Stimulated activated CD8-positive, alpha-beta memory T cell treated with anti-CD3 and anti-CD28 coated beads, Interleukin-2, amount 100 ng/mL, for 1 hour (primary cell): ENCODE measurements around the gene STX4.
"Not testable (repeated sequence)": the region's sequence is repeated elsewhere in the genome, so short reads cannot be mapped to it uniquely, and the experiment has no call there.

ENCODE experiments used
- DNase-seq, 2 donors: peaks; one replicate each; pipeline ENCODE4 v3.0.0-alpha.2; 2020; ENCODE audit warnings: low read depth in 2 of 2

Gene STX4

DNA sequence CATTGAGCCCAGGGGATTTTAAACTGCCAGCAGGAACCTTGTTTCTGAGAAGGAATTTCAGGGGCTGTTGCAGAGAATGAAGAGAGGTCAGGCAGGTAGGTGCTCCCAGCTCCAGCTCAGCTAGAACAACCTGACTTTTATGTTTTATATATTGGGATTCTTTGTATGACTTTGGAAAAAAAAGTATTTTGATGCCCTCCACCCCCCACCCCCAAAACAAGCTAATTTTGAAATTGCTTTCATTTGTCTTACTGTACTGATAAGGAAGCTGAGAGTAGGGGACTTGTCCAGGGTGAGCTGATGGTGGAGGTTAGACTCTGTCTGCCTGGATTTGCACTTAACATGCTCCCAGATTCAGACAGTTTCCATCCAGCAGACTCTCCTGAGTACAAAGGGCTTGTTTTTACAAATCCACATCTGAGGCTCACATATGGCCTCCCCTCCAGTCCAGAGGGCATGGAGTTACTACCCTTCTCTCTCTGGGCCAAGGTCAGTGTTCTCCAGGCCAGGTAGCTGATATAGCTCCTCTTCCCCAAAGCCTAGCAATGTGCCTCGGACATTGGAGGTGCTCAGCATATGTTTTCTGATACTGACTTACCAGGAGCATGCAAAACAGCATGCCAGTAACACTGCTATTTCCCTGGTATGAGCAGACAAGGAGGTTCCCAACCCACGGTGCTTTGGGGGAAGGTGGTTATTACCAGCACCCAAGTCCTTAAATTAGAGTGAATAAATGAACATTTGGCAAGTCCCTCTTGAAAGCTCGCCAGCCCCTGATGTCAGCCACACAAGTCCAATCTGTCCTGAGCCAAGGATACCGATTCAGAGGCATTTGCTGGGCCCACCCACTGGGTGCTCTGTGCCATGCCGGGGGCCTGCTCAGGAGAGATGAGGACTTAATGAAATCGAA lies 34.3 kb upstream of the STX4 start:
- no peak for DNase-seq

DNA sequence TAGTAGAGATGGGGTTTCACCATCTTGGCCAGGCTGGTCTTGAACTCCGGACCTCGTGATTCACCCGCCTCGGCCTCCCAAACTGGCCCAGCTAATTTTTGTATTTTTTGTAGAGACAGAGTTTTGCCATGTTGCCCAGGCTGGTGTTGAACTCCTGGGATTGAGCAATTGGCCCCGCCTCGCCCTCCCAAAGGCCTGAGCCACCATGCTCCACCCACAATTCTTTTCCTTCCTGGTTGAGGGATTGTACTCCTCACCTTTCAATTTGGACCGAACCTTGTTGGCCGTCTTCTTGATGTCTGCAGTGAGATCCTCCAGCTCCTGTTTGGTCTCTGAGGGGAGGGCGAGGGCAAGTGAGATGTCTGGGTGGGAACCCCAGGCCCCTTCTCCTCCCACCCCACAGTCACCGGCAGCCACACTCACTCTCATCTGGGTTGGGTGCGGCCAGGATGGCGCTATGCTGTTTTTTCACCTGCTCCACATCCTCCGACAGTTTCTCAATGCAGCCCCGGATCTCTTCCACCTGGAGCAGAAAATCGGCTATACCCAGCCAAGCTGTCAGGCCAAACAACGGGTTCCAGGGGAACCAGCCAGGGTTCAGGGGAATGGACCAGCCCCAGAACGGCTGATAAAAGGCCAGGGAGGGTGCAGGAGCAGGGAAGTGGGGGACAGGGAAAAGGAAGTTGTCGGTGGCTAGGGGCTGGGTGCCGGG lies 32.5 kb upstream of the STX4 start:
- no peak for DNase-seq

DNA sequence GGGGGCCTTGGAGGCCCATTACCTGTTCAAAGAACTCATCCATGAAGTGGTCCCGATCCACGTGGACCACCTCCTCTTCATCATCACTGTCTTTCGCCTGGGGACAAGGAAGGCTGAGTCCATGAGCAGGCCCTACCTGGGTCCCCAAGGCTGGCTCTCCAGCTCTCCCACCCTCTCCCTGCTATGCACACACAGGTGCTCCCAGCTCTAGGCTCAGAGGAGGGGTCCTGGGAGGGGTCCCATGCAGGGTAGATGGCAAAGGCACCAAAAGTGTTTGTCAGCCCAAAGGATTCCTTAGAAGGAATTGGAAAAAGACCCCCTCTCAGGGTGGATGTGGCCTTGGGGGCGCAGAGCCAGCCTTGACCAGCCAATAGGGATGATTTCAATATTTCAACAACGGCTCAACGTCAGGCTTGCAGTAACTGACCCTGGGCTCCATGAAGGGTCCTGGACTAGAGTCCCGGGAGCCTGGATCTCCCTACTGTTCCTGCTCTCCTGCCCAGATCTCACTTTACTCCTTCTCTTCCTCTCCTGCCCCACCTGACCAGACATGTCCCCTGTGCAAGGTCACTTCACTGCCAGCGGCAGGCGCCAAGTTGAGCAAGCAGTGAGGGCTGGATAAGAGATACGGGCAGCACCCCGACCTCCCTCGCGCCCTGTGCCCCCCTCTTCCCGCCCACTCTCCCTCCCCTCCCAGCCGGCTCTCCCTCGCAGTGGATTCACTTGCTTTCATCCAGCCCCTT lies 31.7 kb upstream of the STX4 start:
- DNase-seq: no peak

GRCh38 chr16:31002250-31002700 lies 31.1 kb upstream of the STX4 start:
- DNase-seq: no peak

- DNase-seq: no peak
Observed at GRCh38 chr16:31002862-31003341, 30.5 kb upstream of the STX4 start.

- DNase-seq: no peak
Observed at GRCh38 chr16:31003744-31004143, 29.6 kb upstream of the STX4 start.

DNA sequence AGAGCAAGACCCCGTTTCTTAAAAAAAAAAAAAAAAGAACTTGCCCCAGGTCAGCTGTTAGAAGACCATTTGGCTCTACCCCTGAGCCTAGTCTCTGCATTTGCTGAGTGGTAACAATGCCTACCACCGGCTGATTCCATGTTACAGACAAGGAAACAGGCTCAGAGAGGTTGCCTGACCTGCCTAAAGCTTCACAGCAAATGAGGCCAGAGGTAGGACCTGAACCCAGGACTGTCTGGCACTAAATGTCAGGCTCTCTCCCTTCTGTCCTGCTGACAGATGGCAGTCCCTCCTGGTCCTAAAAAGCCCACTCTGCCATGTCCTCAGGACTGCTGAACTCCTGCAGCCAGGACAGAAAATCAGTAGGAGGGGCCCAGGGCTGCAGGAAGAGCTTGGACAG lies 28.7 kb upstream of the STX4 start:
- no peak for DNase-seq

GRCh38 chr16:31005350-31006085 lies 27.8 kb upstream of the STX4 start:
- no peak for DNase-seq

GRCh38 chr16:31006086-31006385 lies 27.3 kb upstream of the STX4 start:
- no peak for DNase-seq

GRCh38 chr16:31006589-31006988 lies 26.8 kb upstream of the STX4 start:
- no peak for DNase-seq

GRCh38 chr16:31007684-31008083 lies 25.7 kb upstream of the STX4 start:
- no peak for DNase-seq

DNA sequence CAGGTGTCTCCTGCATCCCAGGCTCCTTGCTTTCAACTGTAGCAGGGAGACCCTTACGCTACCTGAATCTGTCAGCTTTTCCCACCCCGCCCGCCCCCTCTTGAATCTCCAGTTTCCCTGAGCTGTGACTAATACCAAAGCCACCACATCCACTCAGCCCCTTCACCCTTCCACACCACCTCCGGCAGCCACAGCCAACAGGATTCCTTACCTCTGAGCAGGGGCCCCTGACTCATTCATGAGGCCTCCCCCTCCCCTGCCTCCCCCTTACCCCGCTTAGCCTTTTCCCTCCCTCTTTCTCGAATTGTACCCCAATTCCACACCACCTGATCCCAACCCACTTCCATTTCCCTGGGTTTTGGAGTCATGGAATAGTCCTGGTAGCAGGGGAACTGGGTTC lies 25.2 kb upstream of the STX4 start:
- no peak for DNase-seq

GRCh38 chr16:31008551-31008950 lies 24.8 kb upstream of the STX4 start:
- DNase-seq: no peak

DNA sequence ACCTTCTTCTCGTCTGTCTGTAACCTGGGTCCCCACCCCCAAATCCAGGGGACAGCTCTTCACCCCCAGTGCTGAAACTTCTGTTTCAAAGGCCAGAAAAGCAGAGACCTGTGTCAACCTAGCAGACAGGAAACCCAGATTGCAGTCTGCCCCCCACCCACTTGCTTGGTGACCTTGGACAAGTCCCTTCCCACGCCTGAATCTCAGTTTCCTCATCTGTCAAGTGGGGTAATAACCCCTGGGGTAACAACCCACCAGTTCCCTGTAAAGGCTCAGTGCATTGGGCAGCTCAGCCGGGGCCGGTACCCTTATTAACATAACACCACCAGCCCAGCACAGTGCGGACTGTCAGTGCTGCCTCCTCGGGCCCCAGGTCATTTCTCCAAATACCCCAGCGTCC lies 24.2 kb upstream of the STX4 start:
- DNase-seq: no peak

DNA sequence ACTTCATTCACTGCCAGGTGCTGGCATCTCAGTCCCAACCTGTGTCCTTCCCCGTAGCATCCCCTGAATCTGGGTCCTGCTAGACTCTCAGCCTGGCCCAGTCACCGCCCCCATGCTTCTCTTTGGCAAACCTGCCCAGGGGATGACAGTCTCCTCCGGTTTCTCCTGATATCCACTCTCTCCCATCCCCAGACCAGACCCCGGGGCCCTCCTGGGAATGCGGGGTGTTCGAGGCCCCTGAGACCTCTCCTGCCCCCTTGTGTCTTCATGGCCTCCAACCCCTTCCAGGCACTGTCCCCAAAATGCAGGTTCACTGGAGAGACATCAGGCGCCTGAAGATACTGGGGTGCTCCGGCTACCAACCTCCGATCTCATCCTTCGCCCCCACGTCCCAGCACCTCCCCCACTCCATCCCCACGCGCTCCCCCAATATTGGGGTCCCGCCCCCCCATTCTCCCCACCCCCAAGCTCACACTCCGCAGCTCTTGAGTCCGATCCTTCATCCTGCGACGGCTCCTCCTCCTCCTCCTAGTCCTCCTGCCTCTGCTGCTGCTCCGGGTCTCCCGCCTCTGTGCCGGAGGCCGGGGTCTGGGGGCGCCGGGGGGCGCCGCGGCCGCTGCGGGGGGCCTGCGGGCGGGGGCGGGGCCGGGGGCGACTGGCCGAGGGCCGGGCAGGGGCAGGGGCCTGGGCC lies 23.3 kb upstream of the STX4 start:
- DNase-seq: no peak

DNA sequence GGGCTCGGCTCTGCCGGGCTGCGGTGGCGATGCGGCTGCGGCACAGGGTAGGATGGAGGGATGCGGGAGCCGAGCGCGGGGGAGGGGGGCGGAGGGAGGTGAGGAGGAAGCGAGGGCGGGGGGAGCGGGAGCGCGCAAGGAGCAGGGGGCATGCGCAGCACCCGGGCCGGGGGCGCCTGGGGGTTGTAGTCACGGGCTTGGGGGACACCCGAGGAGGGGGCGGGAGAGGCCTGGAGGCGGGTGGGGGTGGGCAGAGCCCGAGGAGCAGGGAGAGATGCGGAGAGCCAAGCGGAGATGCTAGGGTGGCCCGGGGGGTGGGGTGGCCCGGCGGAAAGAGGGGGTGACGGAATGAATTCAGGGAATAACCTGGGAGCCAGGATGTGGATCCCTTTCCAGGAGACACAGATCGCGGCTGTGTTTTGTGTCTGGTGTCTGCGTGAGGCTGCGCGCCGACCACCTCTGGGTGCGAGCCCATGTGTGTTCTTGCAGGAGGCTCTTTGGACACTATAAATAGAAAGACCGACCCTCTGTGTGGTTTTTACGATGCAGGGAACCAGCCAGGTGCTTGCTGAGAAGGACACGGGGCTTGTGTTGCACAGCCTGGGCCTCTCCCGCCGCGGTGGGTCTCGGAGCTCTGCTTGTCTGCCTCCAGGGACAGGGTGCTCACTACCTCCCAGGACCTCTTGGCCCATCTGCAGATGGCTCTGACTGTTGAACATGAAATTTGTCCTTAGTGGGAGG lies 22.6 kb upstream of the STX4 start, which contains the start of gene STX1B:
STX1B (minus strand) TSS at position 54 of the 741 bp plus-strand sequence. CDS start 242 bp downstream, outside the sequence.
- DNase-seq: peak; percentile 14 to 30

DNA sequence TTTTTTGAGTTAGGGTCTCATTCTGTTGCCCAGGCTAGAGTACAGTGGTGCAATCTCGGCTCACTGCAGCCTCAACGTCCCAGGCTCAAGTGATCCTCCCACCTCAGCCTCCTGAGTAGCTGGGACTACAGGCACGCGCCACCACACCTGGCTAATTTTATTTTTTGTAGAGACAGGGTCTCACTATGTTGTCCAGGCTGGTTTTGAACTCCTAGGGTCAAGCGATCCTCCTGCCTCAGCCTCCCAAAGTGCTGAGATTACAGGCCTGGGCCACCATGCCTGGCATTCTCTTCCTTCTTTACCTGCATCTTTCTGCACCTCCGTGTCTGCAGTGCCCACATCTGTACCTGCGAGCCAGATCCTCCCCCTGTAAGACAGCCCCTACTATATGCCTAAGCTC lies 21.5 kb upstream of the STX4 start:
- DNase-seq: not testable (repeated sequence)

DNA sequence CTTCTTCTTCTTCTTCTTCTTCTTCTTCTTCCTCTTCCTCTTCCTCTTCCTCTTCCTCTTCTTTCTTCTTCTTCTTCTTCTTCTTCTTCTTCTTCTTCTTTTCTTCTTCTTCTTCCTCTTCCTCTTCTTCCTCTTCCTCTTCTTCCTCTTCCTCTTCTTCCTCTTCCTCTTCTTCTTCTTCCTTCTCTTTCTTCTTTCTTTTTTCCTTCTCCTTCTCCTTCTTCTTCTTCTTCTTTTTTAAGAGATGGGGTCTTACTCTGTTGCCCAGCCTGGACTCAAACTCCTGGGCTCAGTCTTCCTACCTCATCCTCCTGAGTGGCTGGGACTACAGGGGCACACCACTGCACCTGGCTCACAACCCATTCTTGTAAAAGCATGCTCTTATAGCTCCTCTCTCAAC lies 20.1 kb upstream of the STX4 start:
- DNase-seq: not testable (repeated sequence)

GRCh38 chr16:31016018-31016417 lies 17.3 kb upstream of the STX4 start:
- DNase-seq: no peak

DNA sequence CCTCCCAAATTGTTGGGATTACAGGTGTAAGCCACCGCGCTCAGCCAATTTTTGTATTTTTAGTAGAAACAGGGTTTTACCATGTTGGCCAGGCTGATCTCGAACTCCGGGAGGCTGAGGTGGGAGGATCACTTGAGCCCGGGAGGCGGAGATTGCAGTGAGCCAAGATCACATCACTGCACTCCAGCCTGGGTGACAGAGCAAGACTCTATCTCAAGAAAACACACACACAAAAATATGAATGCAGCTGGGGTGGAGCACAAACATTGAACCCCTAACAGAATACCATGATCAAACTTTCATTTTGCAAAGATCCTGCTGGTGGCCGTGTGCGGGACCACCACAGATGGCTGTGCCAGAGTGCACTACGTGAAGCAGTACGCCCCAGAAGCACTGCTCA lies 15.6 kb upstream of the STX4 start:
- DNase-seq: not testable (repeated sequence)
